GM21447 (cell line): Measurements from ENCODE around the gene IGF2R.

Experiments used
- ATAC-seq: cut with Tn5 transposase; IDR thresholded peaks from one replicate; pipeline ENCODE4 v1.9.1; 2021; ENCODE audit not compliant: unreplicated experiment

Gene IGF2R

DNA sequence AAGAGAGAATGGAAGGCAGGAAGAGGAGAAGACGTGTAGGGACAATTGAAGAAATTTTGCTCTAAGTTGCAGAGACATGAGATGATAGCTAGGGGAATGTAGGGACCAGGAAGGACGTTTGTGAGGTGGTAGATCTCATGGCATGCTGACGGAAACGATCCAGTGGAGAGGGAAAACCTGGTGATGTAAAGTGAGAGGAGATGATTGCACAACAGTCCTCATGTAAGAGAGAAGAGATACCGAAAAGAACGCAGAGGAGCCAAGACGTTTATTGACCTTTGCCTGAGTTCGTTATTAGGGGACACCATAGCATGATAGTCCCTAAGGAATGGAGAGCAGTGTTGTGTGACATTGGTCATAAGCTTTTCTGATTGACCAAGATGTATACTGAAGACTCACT, 55.3 kb downstream of the IGF2R start:
- ATAC-seq = no peak

- ATAC-seq = no peak
These were observed 58.2 kb downstream of the IGF2R start for GRCh38 chr6:160027076-160027475.

DNA sequence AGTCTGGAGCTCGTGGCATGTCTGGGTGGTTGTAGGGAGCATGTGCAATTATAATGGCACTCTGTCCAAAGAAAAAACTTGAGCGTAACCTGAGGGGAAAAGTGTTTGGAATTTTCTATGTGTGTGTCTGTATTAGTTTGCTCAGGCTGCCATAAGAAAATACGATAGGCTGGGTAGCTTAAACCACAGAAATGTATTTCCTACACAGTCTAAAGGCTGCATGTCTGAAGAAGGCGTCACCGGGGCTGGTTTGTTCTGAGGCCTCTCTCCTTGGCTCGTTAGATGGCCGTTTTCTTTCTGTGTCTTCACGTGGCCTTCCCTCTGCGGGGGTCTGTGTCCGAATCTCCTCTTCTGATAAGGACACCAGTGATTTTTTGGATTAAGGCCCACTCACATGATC, 59.0 kb downstream of the IGF2R start:
- no peak for ATAC-seq

DNA sequence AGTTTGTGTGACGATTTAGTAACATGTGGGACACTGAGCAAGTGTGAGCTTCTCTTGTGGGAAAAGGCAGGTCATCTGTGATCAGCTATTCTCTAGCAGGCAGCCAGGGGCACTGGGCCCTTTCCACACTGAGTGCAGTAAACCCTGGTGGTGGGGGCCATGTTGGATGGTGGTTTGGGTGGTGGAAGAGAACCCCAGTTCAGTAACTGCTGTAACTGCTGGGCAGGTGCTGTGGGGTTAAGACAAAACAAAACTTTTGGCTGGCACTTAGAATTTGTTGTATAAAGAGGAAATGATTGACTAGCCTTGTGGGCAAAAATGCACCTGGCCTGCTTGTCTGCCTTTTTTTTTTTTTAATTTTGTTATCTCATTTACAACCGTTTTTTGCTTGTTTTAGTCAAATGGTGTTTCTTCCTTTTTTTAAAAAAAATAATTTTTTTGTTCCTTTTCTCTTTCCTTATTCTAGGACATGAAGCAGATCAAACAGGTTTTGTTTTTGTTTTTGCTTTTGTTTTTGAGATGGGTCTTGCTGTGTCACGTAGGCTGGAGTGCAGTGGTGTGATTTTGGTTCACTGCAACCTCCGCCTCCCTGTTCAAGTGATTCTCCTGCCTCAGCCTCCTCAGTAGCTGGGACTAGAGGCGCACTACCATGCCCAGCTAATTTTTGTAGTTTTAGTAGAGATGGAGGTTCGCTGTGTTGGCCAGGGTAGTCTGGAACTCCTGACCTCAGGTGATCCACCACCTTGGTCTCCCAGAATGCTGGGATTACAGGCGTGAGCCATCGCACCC, 59.8 kb downstream of the IGF2R start:
- peak; percentile 87 for ATAC-seq

GRCh38 chr6:160029525-160029924, 60.6 kb downstream of the IGF2R start:
- ATAC-seq = no peak

- ATAC-seq = no peak
These were observed 61.2 kb downstream of the IGF2R start for GRCh38 chr6:160030103-160030502.

GRCh38 chr6:160031442-160031841, 62.6 kb downstream of the IGF2R start:
- no peak for ATAC-seq

DNA sequence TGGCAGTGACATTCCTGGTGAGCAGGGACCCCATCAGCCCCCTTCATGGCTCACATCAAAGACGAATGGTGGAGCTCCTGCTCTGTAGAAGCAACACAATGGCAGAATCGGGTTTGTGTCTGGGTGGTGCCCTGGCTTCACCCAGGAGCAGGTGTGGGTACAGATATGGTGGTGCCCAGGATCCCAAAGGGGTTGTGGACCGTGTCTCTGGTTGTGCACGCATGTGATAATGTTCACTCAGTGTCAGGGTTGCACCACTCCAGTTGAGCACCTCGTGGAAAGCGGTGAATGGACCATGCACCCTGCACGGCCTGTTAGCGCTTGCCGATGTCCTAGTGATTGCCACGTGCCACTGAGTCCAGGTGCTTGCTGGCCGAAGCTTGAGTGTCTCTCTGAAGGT, 63.0 kb downstream of the IGF2R start:
- ATAC-seq = no peak

DNA sequence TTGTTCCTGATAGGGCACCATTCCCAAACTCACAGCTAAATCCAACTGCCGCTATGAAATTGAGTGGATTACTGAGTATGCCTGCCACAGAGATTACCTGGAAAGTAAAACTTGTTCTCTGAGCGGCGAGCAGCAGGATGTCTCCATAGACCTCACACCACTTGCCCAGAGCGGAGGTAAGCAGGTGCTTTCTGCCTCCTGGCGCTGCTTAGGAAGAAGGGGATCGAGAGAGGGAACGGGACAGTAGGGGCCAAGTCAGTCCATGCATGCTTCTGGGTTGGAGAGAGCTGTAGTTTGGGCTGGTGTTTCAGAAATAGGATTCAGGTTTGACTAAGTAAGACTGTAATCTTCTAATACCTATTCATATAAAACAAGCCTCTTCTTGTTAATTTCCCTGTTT, 63.7 kb downstream of the IGF2R start:
- ATAC-seq = no peak

DNA sequence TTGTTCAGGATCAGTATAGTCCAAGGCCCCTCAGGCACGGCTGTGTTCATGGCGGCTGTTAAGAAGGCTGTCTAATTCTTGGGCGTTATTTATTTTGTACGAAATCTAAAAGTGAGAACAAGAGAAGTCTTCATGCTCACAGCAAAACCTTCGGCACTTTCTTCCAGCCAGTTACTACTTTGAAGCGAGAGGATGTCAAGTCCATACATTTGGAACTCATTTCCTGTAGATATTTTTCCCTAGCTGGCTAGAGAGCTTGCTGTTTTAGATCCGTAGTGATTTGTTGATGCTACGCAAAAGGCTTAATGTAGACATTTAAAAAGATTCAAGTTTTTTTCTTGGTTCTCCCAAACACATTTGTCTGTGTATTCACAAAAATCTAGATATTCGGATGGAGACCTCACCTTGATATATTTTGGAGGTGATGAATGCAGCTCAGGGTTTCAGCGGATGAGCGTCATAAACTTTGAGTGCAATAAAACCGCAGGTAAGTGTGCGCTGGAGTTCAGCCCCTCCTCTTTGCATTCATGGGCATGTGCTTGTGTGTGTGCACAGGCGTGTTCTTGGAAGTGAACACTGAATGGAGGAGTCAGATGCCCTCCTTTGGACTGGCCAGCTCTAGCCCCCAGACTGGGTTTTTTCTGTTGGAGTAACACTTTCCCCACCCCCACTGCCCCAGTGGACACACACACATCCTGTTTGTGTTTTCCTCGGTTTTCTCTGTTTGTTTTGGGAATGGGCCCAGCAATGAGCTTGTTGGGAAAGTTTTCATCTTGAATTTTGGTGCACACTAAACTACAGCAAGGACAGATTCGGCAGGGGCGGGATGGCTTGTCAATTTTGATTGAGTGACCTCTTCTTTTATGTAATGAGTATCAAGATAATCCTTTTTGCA, 65.4 kb downstream of the IGF2R start:
- ATAC-seq = no peak

DNA sequence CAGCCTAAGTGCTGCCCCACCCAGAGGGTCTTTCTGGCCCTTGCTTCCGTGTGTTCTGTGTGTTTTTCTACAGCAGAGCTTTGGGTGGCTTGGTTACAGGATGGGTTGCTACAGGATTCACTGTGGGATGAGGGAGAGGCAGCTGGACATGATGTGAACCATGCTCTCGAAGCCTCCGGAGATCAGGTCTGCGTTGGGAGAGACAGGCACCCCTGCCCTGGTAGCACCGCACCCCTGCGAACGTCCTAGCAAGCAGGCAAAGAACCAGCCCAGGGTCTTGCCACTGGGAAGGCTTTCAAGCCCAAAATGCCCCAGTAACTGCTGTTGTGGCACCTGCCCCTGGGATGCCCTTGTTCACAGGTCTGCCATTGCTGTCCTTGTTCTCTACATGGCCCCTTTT, 66.4 kb downstream of the IGF2R start:
- no peak for ATAC-seq

- ATAC-seq = no peak
These were observed 66.9 kb downstream of the IGF2R start for GRCh38 chr6:160035693-160036330.

DNA sequence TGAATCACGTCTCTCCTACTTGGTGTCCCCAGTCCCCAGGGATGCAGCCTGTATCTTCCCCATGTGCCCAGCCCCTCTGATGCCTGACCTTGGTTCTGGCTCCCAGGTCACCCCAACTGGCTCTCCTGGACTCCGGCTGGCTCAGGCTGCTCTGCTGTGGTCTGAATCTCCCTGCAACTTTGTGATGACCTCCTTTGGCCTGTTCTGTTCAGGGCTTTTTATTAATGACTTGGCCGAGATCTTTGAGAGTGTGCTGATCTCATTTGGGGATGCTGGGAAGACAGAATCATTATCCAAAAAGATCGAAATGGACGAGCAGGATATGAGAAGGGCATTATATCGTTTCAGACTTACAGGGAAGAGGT, 67.4 kb downstream of the IGF2R start:
- no peak for ATAC-seq

- no peak for ATAC-seq
These were observed 67.9 kb downstream of the IGF2R start for GRCh38 chr6:160036790-160037206.

GRCh38 chr6:160038479-160038878, 69.6 kb downstream of the IGF2R start:
- ATAC-seq = no peak

DNA sequence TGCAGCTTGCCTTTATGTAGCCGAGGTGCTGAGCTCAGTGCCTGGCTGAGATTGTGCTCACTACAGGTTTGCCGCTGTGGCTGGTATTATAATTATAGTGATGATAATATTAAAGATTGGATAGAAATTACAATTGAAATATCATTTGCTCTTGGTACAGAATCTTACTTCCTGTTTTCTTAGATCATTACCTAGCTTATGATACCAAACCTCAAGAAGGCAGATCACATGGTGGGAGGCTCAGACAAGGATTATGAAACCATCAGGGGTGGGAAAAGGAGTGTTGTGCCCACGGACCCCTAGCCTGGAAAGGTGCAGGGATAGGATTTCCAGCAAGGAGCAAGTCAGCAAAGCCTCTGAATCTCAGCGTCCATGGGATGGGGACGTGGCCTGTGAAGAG, 70.6 kb downstream of the IGF2R start:
- no peak for ATAC-seq

GRCh38 chr6:160040055-160040454, 71.2 kb downstream of the IGF2R start:
- no peak for ATAC-seq

- no peak for ATAC-seq
These were observed 71.8 kb downstream of the IGF2R start for GRCh38 chr6:160040527-160041264.

DNA sequence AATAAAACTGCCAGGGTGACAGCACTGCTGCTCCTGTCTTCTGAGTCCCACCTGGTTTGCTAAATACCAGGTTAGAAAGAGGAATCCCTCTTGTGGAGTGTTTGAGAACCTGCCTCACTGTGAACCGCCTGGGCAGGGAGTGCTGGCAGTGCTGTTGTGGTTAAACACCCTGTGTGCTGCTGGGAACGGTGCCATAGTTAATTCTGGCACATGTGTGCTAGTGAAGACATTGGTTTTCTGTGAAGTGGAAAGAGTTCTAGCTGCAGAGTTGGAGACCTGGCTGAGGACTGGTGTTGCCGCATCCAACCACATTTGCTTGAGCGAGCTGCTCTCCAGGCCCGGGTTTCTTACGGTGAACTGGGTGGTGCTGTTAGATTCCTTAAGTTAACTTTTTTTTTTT, 72.7 kb downstream of the IGF2R start:
- no peak for ATAC-seq

DNA sequence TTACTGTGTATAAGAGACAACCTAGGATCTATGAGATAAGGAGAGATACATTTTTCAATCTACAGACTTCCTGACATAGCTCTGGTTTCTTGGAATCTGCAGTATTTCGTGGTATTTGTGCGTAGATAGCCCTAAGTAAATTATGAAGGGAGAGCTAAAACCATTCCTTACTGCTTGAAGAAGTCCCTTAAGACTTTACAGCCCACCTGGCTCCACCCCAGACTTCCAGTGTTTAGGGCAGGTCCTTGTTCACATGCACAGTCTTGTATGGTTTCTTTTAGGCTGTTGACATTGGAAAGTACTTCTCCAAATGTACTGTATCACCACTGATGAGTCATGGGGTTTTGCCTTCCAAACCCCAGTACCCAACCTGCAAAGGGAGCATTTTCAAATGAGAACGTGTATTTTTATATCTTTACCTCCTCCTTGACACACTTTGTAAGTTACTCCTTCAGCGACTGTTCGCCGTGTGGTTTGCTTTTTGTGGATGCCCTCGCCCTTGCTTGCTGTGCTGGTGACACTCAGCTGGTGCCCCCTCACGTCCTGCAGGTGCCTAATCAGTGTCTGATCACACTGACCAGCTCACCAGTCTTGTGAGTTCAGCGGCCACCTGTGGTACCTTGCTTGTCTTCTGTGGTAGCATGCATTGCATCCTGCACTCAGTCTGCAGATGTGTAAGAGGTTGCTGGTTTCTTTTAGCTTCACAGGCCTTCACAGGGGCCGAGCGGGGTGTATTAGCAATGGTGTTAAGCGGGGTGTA, 73.3 kb downstream of the IGF2R start:
- no peak for ATAC-seq
